Gastroesophageal sphincter (tissue), 3 donors: ENCODE results near the gene CRTC2.

Source experiments
- CTCF ChIP-seq, 4 experiments: fragments of 200-600 bp in 2 of 4; fragments of 450-650 bp in 2 of 4; sonication (generic) in 1 of 4; IDR thresholded peaks; one replicate each; pipeline ENCODE4 v1.5.1; 2017 to 2019; ENCODE audit warnings: antibody characterized with exemption in 4 of 4, mild to moderate bottlenecking in 2 of 4, moderate library complexity in 2 of 4
- EP300 ChIP-seq: sonication (generic); formaldehyde crosslinking; IDR thresholded peaks from one replicate; pipeline ENCODE4 v1.6.1; 2017; ENCODE audit warnings: antibody characterized with exemption, mild to moderate bottlenecking
- POLR2A ChIP-seq, 2 donors: fragments of 450-650 bp; IDR thresholded peaks; one replicate each; pipeline ENCODE4 v1.6.1; 2017; ENCODE audit warnings: antibody characterized with exemption in 2 of 2, mild to moderate bottlenecking in 2 of 2, moderate library complexity in 1 of 2

- peak in 1 of 4 experiments; percentile 9 for TF ChIP-seq CTCF (IDR thresholded peaks at IDR 0.05)
- TF ChIP-seq EP300 = no peak
- peak; percentile 98 to 99 for TF ChIP-seq POLR2A (IDR thresholded peaks at IDR 0.05)
Observed at GRCh38 chr1:153990468-153991150, 32.2 kb upstream of the CRTC2 start, which contains the start of gene RPS27.
